LNCAP (cell line): Measurements from ENCODE around the gene MAP2K5.

ENCODE experiments used
- TF ChIP-seq, protein P1 (sequence below): fragments of 450-650 bp; IDR thresholded peaks from 2 replicates; pipeline ENCODE4 v1.5.1; 2017; ENCODE audit warnings: mild to moderate bottlenecking

The MAP2K5 gene

DNA sequence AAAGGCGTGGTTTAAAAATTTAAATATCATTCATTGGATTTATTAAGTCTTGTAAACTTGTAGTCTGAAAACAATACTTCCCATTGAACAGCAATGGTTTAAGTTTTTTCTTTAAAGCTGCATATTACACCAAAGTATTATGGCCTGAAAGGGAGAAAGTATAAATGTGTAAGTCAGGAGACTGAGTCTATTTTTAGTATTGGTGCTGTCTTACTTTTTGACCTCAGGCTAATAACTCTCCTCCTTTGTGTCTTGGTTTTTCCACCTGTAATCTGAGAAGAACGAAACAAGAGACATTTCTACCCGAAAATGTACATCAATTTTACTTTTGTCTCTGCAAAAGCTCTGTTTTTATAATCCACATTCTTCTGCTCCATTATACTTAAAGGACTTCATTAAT, 14.0 kb upstream of the MAP2K5 start:
- TF ChIP-seq, protein P1, sequence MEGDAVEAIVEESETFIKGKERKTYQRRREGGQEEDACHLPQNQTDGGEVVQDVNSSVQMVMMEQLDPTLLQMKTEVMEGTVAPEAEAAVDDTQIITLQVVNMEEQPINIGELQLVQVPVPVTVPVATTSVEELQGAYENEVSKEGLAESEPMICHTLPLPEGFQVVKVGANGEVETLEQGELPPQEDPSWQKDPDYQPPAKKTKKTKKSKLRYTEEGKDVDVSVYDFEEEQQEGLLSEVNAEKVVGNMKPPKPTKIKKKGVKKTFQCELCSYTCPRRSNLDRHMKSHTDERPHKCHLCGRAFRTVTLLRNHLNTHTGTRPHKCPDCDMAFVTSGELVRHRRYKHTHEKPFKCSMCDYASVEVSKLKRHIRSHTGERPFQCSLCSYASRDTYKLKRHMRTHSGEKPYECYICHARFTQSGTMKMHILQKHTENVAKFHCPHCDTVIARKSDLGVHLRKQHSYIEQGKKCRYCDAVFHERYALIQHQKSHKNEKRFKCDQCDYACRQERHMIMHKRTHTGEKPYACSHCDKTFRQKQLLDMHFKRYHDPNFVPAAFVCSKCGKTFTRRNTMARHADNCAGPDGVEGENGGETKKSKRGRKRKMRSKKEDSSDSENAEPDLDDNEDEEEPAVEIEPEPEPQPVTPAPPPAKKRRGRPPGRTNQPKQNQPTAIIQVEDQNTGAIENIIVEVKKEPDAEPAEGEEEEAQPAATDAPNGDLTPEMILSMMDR, result no peak

DNA sequence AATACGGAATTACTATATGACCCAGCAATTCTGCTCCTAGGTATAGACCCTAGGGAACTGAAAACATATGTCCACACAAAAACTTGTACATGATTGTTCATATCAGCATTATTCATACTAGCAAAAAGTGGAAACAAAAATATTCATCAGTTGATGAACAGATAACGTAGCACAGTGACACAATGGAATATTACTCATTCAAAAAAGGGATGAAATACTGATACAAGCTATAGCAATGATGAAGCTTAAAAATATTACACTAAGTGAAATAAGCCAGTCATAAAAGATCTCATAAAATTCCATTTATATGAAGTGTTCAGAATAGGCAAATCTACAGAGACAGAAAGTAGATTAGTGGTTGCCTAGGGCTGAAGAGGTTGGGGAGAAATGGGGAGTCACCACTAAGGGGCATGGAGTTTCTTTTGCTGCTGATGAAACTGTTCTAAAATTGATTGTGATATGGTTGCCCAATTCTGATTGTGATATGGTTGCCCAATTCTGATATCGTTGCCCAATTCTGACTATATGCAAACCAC, 11.1 kb upstream of the MAP2K5 start:
- TF ChIP-seq, protein P1, result no peak

DNA sequence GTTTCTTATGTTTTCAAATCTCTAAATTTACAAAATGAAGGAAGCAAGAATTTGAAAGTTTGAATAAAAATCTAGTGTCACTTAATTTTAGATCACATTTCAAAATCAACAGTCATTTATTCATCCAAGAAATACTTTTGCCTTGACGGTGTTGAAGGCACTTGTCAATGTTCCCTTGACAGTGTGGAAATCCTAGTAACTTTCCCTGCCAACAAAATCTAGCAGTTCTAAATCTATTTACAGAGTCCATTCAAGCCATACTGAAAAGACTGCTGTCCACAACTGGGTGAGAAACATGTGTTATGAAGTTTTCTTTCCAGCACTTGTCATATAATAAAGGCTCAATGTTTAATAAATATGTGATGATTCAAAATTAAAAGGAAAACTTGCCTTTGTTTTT, 8.6 kb upstream of the MAP2K5 start:
- TF ChIP-seq, protein P1, result no peak

DNA sequence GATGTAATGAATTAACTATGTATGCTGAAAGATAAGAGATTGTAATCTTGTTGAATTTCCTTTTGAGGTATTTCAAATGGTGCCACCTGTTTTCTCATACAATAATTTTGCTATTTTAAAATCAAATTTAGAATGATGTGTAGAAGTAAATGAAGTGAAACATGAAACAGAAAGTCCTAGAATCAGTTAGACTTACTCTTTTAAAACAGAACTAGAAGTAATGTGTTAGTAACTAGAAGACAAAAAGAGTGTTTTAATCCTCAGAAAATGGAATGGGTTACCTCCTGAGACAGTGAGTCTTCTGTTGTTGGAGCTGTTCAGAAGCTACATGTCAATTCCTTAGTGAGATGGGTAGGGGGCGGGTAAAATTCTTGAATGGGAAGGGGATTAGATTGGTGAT, 8.1 kb upstream of the MAP2K5 start:
- TF ChIP-seq, protein P1, result no peak

DNA sequence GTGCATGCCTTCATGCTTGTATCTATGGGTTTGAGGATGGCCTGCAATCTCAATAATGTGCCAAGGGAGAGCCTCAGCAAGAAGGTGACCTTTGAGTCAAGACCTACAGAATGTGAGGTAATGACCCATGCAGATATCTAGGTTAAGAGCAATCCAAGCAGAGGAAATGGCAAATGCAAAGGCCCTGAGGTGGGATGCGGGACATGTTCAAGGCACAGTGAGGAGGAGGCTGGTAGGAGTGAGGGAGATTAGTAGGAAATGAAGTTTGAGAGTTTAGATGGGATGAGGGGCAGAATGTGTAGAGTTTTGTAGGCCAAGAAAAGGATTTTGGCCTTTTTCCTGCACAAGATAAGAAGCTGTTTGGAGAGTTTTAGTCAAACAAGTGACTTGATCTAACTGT, 4.7 kb upstream of the MAP2K5 start:
- TF ChIP-seq, protein P1, result no peak

DNA sequence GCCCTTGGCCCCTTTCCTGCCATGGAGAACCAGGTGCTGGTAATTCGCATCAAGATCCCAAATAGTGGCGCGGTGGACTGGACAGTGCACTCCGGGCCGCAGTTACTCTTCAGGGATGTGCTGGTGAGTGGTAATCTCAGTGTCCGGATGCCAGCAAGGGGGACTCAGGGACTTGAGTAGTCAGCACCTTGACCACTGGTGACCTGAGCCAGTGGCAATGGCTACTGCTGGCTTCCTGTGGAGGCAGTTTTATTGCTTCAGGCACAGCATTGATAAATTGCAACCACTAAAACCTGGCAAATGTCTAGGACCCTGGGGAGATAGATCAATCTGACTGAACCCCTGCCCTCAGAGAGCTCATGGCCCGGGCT, 830 bp downstream of the MAP2K5 start:
- TF ChIP-seq, protein P1, result no peak

DNA sequence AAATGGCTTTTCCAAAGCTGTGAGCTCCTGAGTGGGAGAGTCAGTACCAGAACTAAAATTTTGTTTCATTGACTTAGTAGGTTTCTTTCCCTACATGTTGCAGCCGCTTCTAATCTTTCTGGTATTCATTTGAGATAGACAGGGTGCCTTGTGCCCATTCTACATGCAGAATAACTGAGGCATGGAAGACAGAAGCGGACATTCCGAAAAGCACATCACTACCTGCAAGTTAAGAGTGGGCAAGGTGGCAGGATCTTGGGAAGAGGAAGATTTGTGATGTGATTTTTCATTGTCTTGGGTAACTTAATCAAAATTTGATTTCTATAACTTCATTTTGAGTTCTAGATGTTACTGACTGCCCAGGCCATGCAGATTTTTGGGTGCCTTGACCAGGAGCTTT, 2.0 kb downstream of the MAP2K5 start:
- TF ChIP-seq, protein P1, result no peak

DNA sequence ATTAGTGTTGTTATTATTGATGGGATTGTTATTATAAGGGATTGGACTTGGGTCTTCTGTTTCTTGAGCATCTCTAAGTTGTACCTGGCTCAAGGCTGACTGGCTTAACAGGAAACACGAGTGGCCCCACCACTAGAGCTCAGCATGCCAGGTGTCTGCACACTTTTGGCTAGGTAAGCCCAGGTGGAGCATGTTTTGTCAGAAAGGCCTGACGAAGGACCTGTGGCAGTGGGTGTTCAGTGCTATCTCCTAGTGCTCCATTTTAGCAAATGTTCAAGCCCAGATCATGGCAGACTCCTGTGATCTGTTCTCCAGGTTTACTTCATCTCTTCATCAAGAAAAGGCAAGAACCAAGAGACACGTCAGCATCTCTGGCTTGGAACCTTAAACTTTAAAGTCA, 3.4 kb downstream of the MAP2K5 start:
- TF ChIP-seq, protein P1, result no peak
